ENCODE data around the gene DYNLRB2.

Gene DYNLRB2

GRCh38 chr16:80554033-80554432, 13.2 kb downstream of the DYNLRB2 start:
- DNase-seq, result no peak

GRCh38 chr16:80556481-80556880, 15.7 kb downstream of the DYNLRB2 start:
- DNase-seq, result no peak

GRCh38 chr16:80557037-80557436, 16.2 kb downstream of the DYNLRB2 start:
- DNase-seq, result no peak

GRCh38 chr16:80559369-80559768, 18.6 kb downstream of the DYNLRB2 start:
- no peak for DNase-seq

GRCh38 chr16:80563066-80563465, 22.3 kb downstream of the DYNLRB2 start:
- no peak for DNase-seq

- DNase-seq, result no peak
Measured at GRCh38 chr16:80564394-80564793, 23.6 kb downstream of the DYNLRB2 start.

GRCh38 chr16:80569440-80570105, 28.8 kb downstream of the DYNLRB2 start:
- no peak for DNase-seq

- DNase-seq, result no peak
Measured at GRCh38 chr16:80570106-80570478, 29.3 kb downstream of the DYNLRB2 start.

GRCh38 chr16:80573700-80574120, 32.9 kb downstream of the DYNLRB2 start:
- DNase-seq, result peak; percentile 57

- no peak for DNase-seq
Measured at GRCh38 chr16:80576343-80576912, 35.6 kb downstream of the DYNLRB2 start.

- peak; percentile 20 for DNase-seq
Measured at GRCh38 chr16:80577485-80578280, 36.9 kb downstream of the DYNLRB2 start.

GRCh38 chr16:80580109-80580832, 39.5 kb downstream of the DYNLRB2 start:
- DNase-seq, result no peak

GRCh38 chr16:80583466-80583865, 42.7 kb downstream of the DYNLRB2 start:
- no peak for DNase-seq

- no peak for DNase-seq
Measured at GRCh38 chr16:80585764-80586163, 45.0 kb downstream of the DYNLRB2 start.

GRCh38 chr16:80586476-80586875, 45.7 kb downstream of the DYNLRB2 start:
- no peak for DNase-seq

GRCh38 chr16:80587071-80587470, 46.3 kb downstream of the DYNLRB2 start:
- DNase-seq, result no peak

GRCh38 chr16:80591071-80591915, 50.5 kb downstream of the DYNLRB2 start:
- DNase-seq, result no peak

GRCh38 chr16:80592273-80592672, 51.5 kb downstream of the DYNLRB2 start:
- no peak for DNase-seq

- DNase-seq, result no peak
Measured at GRCh38 chr16:80594756-80595155, 54.0 kb downstream of the DYNLRB2 start.

- DNase-seq, result no peak
Measured at GRCh38 chr16:80596507-80597207, 55.9 kb downstream of the DYNLRB2 start.

- no peak for DNase-seq
Measured at GRCh38 chr16:80599466-80599865, 58.7 kb downstream of the DYNLRB2 start.
